Measurements from ENCODE around the gene TRPT1. TPM values are rescaled to one million over a fixed set of nuclear protein-coding genes. Genes with fewer than 3 reads are reported as not detected.

TRPT1 gene
- total and polyA plus RNA-seq, 9 of the 15 experiments (the other 6 are each of a cell fraction or from before 2014, with no cell fraction given) = 4.6 to 41.7 (median 23.1) TPM

DNA sequence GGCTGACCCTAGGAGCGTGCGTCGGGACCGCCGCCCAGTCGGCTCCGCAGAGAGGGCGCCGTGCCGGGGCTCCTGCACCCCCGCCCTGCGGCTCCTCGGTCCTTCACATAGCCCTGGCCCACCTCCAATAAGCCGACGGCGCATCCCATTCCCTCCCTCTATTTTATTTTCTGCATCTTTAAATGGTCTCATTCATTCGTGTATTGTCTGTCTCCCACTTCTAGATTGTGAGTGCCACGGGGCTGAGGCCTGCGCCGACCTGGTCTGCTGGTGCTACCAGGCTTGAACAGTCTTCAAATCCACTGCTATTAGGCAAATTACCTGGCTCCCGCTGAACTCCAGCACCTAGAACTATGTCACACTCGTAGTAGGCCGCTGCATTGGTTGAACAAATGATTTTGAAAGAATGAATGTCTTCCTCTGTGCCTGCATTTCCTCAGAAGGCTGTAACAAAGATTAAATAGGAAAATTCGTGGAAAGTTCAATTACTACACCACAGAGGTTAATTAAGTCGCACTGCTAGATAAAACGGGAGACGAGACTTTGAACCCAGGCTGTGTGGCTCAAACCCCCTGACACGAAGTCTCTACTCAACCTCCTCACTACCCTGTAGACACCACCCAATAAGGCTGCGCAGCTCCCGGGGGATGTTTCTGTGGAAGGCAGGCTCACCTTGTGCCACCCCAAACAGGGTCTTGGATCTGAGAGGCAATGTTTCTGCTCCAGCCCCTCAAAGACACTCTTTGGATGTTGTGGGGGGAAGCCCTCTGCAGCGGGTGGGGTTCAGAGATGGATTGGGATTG, 21.9 kb upstream of the TRPT1 start (continued):
- TF ChIP-seq JUND (IDR thresholded peaks at IDR 0.05; ENCODE audit: borderline replicate concordance, low read depth, low read length) = no peak
- TF ChIP-seq JUND (tag; IDR thresholded peaks at IDR 0.05; ENCODE audit: borderline replicate concordance, low read depth, low read length) = no peak
- TF ChIP-seq SMAD4 (CRISPR knock-in tag; conservative IDR thresholded peaks at IDR 0.05) = peak; percentile 25; the same call in 1 of the 2 replicates
- TF ChIP-seq, protein P1, sequence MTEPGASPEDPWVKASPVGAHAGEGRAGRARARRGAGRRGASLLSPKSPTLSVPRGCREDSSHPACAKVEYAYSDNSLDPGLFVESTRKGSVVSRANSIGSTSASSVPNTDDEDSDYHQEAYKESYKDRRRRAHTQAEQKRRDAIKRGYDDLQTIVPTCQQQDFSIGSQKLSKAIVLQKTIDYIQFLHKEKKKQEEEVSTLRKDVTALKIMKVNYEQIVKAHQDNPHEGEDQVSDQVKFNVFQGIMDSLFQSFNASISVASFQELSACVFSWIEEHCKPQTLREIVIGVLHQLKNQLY (CRISPR knock-in tag; conservative IDR thresholded peaks at IDR 0.05) = no peak
- TF ChIP-seq, protein P2, sequence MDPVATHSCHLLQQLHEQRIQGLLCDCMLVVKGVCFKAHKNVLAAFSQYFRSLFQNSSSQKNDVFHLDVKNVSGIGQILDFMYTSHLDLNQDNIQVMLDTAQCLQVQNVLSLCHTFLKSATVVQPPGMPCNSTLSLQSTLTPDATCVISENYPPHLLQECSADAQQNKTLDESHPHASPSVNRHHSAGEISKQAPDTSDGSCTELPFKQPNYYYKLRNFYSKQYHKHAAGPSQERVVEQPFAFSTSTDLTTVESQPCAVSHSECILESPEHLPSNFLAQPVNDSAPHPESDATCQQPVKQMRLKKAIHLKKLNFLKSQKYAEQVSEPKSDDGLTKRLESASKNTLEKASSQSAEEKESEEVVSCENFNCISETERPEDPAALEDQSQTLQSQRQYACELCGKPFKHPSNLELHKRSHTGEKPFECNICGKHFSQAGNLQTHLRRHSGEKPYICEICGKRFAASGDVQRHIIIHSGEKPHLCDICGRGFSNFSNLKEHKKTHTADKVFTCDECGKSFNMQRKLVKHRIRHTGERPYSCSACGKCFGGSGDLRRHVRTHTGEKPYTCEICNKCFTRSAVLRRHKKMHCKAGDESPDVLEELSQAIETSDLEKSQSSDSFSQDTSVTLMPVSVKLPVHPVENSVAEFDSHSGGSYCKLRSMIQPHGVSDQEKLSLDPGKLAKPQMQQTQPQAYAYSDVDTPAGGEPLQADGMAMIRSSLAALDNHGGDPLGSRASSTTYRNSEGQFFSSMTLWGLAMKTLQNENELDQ (CRISPR knock-in tag; IDR thresholded peaks at IDR 0.05; ENCODE audit: borderline replicate concordance) = no peak
- no peak for TF ChIP-seq FOXP4 (CRISPR knock-in tag; IDR thresholded peaks at IDR 0.05; ENCODE audit: borderline replicate concordance)
- TF ChIP-seq, protein P3, sequence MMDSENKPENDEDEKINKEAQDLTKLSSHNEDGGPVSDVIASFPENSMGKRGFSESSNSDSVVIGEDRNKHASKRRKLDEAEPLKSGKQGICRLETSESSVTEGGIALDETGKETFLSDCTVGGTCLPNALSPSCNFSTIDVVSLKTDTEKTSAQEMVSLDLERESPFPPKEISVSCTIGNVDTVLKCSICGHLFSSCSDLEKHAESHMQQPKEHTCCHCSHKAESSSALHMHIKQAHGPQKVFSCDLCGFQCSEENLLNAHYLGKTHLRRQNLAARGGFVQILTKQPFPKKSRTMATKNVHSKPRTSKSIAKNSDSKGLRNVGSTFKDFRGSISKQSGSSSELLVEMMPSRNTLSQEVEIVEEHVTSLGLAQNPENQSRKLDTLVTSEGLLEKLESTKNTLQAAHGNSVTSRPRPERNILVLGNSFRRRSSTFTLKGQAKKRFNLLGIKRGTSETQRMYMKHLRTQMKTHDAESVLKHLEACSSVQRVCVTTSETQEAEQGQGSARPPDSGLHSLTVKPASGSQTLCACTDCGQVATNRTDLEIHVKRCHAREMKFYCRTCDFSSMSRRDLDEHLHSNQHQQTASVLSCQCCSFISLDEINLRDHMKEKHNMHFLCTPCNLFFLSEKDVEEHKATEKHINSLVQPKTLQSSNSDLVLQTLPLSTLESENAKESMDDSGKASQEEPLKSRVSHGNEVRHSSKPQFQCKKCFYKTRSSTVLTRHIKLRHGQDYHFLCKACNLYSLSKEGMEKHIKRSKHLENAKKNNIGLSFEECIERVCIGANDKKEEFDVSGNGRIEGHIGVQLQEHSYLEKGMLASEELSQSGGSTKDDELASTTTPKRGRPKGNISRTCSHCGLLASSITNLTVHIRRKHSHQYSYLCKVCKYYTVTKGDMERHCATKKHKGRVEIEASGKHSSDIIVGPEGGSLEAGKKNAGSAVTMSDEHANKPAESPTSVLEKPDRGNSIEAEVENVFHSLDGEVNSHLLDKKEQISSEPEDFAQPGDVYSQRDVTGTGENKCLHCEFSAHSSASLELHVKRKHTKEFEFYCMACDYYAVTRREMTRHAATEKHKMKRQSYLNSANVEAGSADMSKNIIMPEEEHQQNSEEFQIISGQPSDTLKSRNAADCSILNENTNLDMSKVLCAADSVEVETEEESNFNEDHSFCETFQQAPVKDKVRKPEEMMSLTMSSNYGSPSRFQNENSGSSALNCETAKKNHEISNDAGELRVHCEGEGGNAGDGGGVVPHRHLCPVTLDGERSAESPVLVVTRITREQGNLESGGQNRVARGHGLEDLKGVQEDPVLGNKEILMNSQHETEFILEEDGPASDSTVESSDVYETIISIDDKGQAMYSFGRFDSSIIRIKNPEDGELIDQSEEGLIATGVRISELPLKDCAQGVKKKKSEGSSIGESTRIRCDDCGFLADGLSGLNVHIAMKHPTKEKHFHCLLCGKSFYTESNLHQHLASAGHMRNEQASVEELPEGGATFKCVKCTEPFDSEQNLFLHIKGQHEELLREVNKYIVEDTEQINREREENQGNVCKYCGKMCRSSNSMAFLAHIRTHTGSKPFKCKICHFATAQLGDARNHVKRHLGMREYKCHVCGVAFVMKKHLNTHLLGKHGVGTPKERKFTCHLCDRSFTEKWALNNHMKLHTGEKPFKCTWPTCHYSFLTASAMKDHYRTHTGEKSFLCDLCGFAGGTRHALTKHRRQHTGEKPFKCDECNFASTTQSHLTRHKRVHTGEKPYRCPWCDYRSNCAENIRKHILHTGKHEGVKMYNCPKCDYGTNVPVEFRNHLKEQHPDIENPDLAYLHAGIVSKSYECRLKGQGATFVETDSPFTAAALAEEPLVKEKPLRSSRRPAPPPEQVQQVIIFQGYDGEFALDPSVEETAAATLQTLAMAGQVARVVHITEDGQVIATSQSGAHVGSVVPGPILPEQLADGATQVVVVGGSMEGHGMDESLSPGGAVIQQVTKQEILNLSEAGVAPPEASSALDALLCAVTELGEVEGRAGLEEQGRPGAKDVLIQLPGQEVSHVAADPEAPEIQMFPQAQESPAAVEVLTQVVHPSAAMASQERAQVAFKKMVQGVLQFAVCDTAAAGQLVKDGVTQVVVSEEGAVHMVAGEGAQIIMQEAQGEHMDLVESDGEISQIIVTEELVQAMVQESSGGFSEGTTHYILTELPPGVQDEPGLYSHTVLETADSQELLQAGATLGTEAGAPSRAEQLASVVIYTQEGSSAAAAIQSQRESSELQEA (IDR thresholded peaks at IDR 0.05; ENCODE audit: low read depth) = no peak
- TF ChIP-seq SRSF9 (IDR thresholded peaks at IDR 0.05; ENCODE audit: borderline replicate concordance, low read depth, low read length) = no peak
- TF ChIP-seq FOXK2 (conservative IDR thresholded peaks at IDR 0.05 in 1 of 2, IDR thresholded peaks at IDR 0.05 in 1 of 2; ENCODE audit: low read depth in 2 of 2) = no peak
- peak; percentile 44 to 64; a peak in 3 of 4 replicates for TF ChIP-seq NRF1 (conservative IDR thresholded peaks at IDR 0.05 in 1 of 2, IDR thresholded peaks at IDR 0.05 in 1 of 2)
